Tibial nerve (tissue), 4 donors: ENCODE data around the gene ASIC2. TPM values are rescaled to one million over a fixed set of nuclear protein-coding genes. Genes with fewer than 3 reads are reported as not detected.
"Not testable (repeated sequence)": the region's sequence is repeated elsewhere in the genome, so short reads cannot be mapped to it uniquely, and the experiment has no call there.

Experiments used
- DNase-seq, 2 donors: peaks; one replicate each; pipeline ENCODE4 v3.0.0-alpha.2; 2019; ENCODE audit warnings: low spot score in 2 of 2
- H3K27ac ChIP-seq, 4 donors: fragments of 200-600 bp; sonication (generic) in 3 of 4; one replicate each; pipeline ENCODE4 v1.5.1; 2017 to 2019; ENCODE audit warnings: mild to moderate bottlenecking in 1 of 4
- H3K27me3 ChIP-seq, 2 donors: fragments of 200-600 bp; sonication (generic) in 1 of 2; one replicate each; pipeline versions ENCODE4 v1.5.1 to v1.6.0; 2017 to 2019
- H3K36me3 ChIP-seq, 3 donors: fragments of 200-600 bp; sonication (generic); one replicate each; pipeline ENCODE4 v1.5.1; 2018 to 2019
- H3K4me1 ChIP-seq, 4 donors: fragments of 200-600 bp; sonication (generic) in 3 of 4; one replicate each; pipeline ENCODE4 v1.5.1; 2017 to 2019
- H3K4me3 ChIP-seq, 4 donors: fragments of 200-600 bp; sonication (generic) in 3 of 4; one replicate each; pipeline ENCODE4 v1.5.1; 2017 to 2019; ENCODE audit warnings: mild to moderate bottlenecking in 1 of 4, moderate library complexity in 1 of 4
- H3K9me3 ChIP-seq, 4 donors: fragments of 200-600 bp; sonication (generic) in 3 of 4; one replicate each; pipeline ENCODE4 v1.5.1; 2017 to 2019
- CTCF ChIP-seq, 5 experiments: fragments of 200-600 bp in 3 of 5; fragments of 450-650 bp in 2 of 5; sonication (generic) in 3 of 5; IDR thresholded peaks; one replicate each; pipeline ENCODE4 v1.5.1; 2016 to 2019; ENCODE audit warnings: antibody characterized with exemption in 5 of 5, mild to moderate bottlenecking in 3 of 5, moderate library complexity in 2 of 5
- EP300 ChIP-seq, 2 donors: sonication (generic); formaldehyde crosslinking; IDR thresholded peaks; one replicate each; pipeline ENCODE4 v1.6.1; 2017; ENCODE audit warnings: antibody characterized with exemption in 2 of 2, mild to moderate bottlenecking in 1 of 2
- POLR2A ChIP-seq, 2 donors: fragments of 450-650 bp; IDR thresholded peaks; one replicate each; pipeline ENCODE4 v1.6.1; 2017; ENCODE audit warnings: antibody characterized with exemption in 2 of 2, mild to moderate bottlenecking in 2 of 2, moderate library complexity in 2 of 2
- whole genome bisulfite sequencing, 2 donors: methylation state at CpG; one replicate each; pipeline ENCODE4 v1.1.5; 2018; 5-methylcytosine and 5-hydroxymethylcytosine counted together
- total RNA-seq, 4 donors: library from RNA; depleted of rRNA; stranded (reverse); fragments of >200 nt; gene quantifications; one replicate each; pipeline ENCODE4 v1.1.0, GENCODE V29; 2016

The ASIC2 gene
- total RNA-seq, 4 donors from 2014 or later: 0.21 to 1.5 (median 0.50) TPM

- TF ChIP-seq POLR2A (IDR thresholded peaks at IDR 0.05) (no peak), EP300 (IDR thresholded peaks at IDR 0.05) (no peak), CTCF (IDR thresholded peaks at IDR 0.05) (no peak)
Measured at GRCh38 chr17:32980230-32980629, 312.9 kb downstream of the ASIC2 start.

GRCh38 chr17:32976605-32977004, 316.5 kb downstream of the ASIC2 start:
- 94 to 96% methylated on average over 1 of the region's 1 CpG for WGBS, 2 donors
- Histone ChIP-seq H3K36me3 (no peaks in the 10 kb centered on the region), H3K4me1 (no peaks in the 10 kb centered on the region), H3K27me3 (no peaks in the 10 kb centered on the region), H3K9me3 (peaks cover 0 to 7% (median 0%) of the 10 kb centered on the region in 4 donors), H3K27ac (no peak overlapping the region), H3K4me3 (no peak overlapping the region)
- DNase-seq: no peak
- TF ChIP-seq EP300 (IDR thresholded peaks at IDR 0.05) (no peak), CTCF (IDR thresholded peaks at IDR 0.05) (no peak), POLR2A (IDR thresholded peaks at IDR 0.05) (no peak)

More at GRCh38 chr17:32980230-32980629, 312.9 kb downstream of the ASIC2 start:
- Histone ChIP-seq H3K27me3 (no peaks in the 10 kb centered on the region), H3K36me3 (no peaks in the 10 kb centered on the region), H3K4me1 (no peaks in the 10 kb centered on the region), H3K9me3 (peaks cover 0 to 13% (median 0%) of the 10 kb centered on the region in 4 donors), H3K4me3 (no peak overlapping the region), H3K27ac (no peak overlapping the region)
- DNase-seq: no peak
- WGBS, 2 donors: 72 to 83% methylated on average over 2 of the region's 2 CpGs

GRCh38 chr17:32976131-32976530, 317.0 kb downstream of the ASIC2 start:
- DNase-seq: no peak
- TF ChIP-seq POLR2A (IDR thresholded peaks at IDR 0.05) (no peak), CTCF (IDR thresholded peaks at IDR 0.05) (no peak), EP300 (IDR thresholded peaks at IDR 0.05) (no peak)
- no peak overlapping the region for H3K27ac ChIP-seq
- H3K27me3 ChIP-seq: no peaks in the 10 kb centered on the region
- H3K4me1 ChIP-seq: no peaks in the 10 kb centered on the region
- 65 to 72% methylated on average over 4 of the region's 4 CpGs for WGBS, 2 donors
- no peak overlapping the region for H3K4me3 ChIP-seq
- no peaks in the 10 kb centered on the region for H3K36me3 ChIP-seq
- peaks cover 0 to 2% (median 0%) of the 10 kb centered on the region in 4 donors for H3K9me3 ChIP-seq

- Histone ChIP-seq H3K4me1 (peaks cover 0 to 9% (median 0%) of the 10 kb centered on the region in 4 donors), H3K27ac (no peak overlapping the region), H3K9me3 (no peaks in the 10 kb centered on the region), H3K4me3 (no peak overlapping the region), H3K36me3 (no peaks in the 10 kb centered on the region), H3K27me3 (no peaks in the 10 kb centered on the region)
- 63 to 77% methylated on average over 1 of the region's 1 CpG for WGBS, 2 donors
- no peak for DNase-seq
- TF ChIP-seq CTCF (IDR thresholded peaks at IDR 0.05) (no peak), EP300 (IDR thresholded peaks at IDR 0.05) (no peak)
Measured at GRCh38 chr17:32971171-32971570, 321.9 kb downstream of the ASIC2 start.

- no peak for DNase-seq
- Histone ChIP-seq H3K27me3 (no peaks in the 10 kb centered on the region), H3K4me3 (no peak overlapping the region), H3K36me3 (no peaks in the 10 kb centered on the region), H3K27ac (no peak overlapping the region), H3K4me1 (peaks cover 0 to 9% (median 0%) of the 10 kb centered on the region in 4 donors), H3K9me3 (no peaks in the 10 kb centered on the region)
- 46 to 54% methylated on average over 3 of the region's 3 CpGs for WGBS, 2 donors
- TF ChIP-seq EP300 (IDR thresholded peaks at IDR 0.05) (no peak), POLR2A (IDR thresholded peaks at IDR 0.05) (no peak), CTCF (IDR thresholded peaks at IDR 0.05) (no peak)
Measured at GRCh38 chr17:32970281-32970680, 322.8 kb downstream of the ASIC2 start.

GRCh38 chr17:32969231-32969630, 323.9 kb downstream of the ASIC2 start:
- H3K36me3 ChIP-seq, DNase-seq, H3K4me1 ChIP-seq, H3K9me3 ChIP-seq, H3K4me3 ChIP-seq, H3K27ac ChIP-seq, H3K27me3 ChIP-seq: not testable (repeated sequence)
- 89% methylated on average over 4 of the region's 4 CpGs for WGBS, 2 donors
